ENCODE measurements around the gene KIAA1217. TPM values are rescaled to one million over a fixed set of nuclear protein-coding genes. Genes with fewer than 3 reads are reported as not detected.

Gene KIAA1217
- total and polyA plus RNA-seq, 2 of the 8 experiments (the other 6 are each of a cell fraction or from before 2014, with no cell fraction given), result 4.5 to 15.6 TPM

- TF ChIP-seq, protein P1, sequence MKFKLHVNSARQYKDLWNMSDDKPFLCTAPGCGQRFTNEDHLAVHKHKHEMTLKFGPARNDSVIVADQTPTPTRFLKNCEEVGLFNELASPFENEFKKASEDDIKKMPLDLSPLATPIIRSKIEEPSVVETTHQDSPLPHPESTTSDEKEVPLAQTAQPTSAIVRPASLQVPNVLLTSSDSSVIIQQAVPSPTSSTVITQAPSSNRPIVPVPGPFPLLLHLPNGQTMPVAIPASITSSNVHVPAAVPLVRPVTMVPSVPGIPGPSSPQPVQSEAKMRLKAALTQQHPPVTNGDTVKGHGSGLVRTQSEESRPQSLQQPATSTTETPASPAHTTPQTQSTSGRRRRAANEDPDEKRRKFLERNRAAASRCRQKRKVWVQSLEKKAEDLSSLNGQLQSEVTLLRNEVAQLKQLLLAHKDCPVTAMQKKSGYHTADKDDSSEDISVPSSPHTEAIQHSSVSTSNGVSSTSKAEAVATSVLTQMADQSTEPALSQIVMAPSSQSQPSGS (IDR thresholded peaks at IDR 0.05; ENCODE audit: low read length), result no peak
- no peak for TF ChIP-seq SAP30 (IDR thresholded peaks at IDR 0.05; ENCODE audit: insufficient read depth, insufficient replicate concordance, low read length)
- no peak for TF ChIP-seq RBBP5 (IDR thresholded peaks at IDR 0.05; ENCODE audit: borderline replicate concordance, low read depth, low read length)
- TF ChIP-seq FOSL1 (IDR thresholded peaks at IDR 0.05; ENCODE audit: insufficient read depth, low read depth, low read length), result no peak
- TF ChIP-seq GABPA (IDR thresholded peaks at IDR 0.05; ENCODE audit: borderline replicate concordance, insufficient read depth, low read length), result no peak
Observed at GRCh38 chr10:24261627-24262026, 52.7 kb downstream of the KIAA1217 start (continued).

Data from H1 (cell line).